Activated naive CD4-positive, alpha-beta T cell treated with Interleukin-2 at 50 U/mL for 16 hours (primary cell): ENCODE data around the gene CEBPB.
"Not testable (repeated sequence)": the region's sequence is repeated elsewhere in the genome, so short reads cannot be mapped to it uniquely, and the experiment has no call there.

ENCODE experiments used
- DNase-seq: peaks from one replicate; pipeline ENCODE4 v3.0.0-alpha.2; 2020

The CEBPB gene

DNA sequence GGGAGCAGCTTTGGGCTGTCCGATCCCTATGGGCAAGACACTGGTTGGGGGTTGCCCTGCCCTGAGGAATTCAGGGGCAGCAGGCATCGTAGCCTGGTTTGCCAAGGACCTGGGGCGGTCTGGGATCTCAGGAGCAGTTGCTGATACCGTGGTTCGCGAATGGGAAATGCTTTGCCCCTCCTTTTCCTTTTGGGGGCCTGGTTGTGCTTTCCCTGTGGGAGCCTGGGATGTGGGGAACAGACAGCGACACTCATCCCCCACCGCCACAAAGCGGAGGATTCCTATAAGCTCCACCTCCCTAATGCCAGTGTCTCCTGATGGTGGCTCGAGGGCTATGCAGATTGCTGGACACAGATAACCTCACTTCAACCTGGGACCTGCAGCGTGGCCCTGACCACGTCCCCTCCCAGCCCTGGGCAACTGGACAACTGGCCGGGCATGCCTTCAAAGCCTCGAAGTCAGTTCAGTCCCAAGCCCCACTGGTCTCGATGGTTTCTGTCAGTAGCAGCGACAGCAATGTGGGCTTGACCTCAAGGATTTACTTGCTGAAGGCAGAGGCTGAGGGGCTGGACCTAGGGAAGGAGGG is 3.3 kb downstream of the CEBPB start:
- no peak for DNase-seq

DNA sequence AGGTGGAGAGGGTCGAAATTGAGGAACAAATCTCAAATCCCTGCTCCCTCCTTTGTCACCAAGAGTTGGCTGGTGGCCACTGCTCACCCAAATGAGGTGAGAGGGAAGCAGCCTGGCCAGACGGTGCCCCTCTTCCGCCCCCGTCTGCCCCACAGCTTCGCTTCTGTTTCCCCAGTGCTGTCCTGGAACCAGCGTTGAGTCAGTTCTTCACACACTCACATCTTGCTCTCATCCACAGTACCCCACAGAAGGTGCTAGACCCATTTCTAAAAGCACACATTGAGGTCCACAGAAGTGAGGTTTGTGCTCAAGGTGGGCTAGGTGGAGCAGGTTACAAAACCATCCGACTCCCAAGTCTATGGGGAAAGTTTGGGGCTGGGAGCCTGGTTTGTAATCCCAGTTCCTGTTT is 3.8 kb downstream of the CEBPB start:
- DNase-seq, result no peak

DNA sequence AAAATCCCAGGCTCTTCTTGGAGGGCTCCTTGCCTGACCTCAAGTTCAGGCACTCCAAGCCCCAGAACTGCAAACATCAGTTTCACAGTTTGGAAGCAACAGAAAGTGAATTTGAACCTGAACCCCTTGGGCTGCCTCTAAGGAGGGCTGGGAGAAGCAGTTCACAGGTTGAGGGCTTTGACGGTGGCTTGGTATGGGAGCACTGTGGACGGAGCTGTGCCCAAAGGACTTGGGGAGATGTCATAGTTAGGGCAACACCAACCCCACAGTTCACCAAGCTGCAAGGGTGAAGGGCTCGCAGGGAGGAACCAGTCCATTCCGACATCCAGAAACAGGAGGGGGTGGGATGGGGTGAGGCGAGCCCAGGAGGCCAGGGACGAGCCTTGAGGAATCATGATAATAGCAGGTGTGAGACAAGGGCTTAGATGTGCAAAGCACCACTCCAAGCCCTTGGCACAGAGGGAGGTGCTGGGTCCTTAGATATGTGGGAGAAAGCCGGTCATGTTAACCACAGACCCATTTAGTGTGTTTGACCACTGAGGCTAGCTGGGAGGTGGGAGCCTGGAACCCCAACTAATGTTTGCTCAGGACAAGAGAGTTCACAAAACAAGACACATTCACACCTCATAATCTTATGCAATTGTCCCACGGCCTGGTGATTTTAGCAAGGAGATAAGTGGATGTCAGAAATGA is 4.3 kb downstream of the CEBPB start:
- no peak for DNase-seq

DNA sequence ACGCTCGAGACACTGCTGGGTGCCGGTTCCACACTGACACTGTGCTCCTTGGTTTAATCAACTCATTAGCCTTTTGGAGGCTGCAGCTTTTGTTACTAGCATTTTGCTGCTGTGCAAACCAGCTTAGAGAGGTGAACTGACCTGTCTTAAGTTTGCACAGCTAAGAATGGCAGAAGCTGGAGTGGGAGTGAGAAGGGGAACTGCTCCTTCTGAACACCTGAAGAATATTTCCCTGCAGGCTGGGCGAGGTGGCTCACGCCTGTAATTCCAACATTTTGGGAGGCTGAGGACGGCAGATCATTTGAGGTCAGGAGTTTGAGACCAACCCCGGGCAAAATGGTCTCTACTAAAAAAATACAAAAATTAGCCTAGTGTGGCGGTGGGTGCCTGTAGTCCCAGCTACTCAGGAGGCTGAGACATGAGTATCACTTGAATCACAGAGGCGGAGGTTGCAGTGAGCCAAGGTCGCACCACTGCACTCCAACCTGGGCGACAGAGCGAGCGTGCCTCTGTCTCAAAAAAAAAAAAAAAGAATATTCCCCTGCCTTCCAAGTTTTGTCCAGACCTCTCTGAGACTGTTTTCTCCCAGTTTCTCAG is 5.0 kb downstream of the CEBPB start:
- DNase-seq, result no peak

DNA sequence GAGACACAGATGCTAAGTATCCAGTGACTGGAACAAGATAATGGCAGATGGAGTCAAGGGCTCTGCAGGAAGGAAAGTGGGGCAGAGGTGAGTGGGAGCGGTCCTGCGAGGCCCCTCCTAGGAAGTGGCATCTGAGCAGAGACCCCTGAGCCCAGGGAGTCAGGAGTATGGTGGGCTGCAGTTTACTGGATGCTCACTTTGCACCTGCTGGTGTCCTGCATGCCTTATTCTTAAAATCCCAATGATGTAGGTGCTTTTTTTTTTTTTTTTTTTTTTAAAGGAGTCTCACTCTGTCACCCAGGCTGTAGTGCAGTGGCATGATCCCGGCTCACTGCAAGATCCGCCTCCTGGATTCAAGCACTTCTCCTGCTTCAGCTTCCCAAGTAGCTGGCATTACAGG is 5.6 kb downstream of the CEBPB start:
- no peak for DNase-seq

DNA sequence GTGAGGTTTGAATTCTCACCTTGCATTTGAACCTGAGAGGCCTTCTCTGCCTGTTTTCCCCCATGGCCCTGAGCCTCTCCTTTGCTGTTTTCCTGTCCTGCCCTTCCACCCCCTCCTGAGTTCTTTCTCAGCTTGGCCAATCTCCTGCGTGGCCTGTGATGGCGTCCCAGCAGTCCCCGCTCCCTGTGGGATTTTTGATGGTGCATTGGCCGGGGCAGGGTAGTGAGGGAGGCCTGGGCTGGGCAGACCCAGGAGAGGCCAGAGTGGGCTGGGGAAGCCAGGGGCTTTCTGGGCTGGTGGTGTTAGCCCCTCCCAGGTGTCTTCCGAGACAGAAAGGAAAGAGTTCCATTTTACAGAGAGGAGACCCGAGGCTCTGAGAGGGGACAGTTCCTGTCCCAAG is 6.3 kb downstream of the CEBPB start:
- no peak for DNase-seq

DNA sequence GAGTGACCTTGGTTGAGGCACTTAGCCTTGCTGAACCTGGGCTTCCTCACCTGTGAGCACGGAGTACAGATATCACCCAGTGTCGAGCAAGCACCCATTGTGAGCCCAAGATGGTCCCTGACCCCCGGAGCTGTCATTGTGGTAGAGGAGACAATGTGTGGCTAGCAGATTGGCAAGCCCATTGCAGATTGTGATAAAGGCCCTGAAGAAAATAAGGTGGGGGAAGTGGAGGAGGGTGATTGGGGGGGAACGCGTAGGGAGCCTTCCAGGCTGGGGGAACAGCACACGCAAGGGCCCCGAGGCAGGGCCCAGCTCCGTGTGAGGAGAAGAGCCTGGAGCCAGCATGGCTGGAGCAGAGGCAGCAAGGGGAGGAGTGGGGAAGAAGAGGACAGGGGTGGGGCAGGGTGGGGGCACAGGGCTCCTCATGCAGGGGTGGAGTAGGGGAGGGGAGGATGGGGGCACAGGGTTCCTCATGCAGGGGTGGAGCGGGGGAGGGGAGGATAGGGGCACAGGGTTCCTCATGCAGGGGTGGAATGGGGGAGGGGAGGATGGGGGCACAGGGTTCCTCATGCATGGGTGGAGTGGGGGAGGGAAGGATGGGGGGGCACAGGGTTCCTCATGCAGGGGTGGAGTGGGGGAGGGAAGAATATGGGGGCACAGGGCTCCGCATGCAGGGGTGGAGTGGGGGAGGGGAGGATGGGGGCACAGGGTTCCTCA is 7.0 kb downstream of the CEBPB start:
- no peak for DNase-seq

DNA sequence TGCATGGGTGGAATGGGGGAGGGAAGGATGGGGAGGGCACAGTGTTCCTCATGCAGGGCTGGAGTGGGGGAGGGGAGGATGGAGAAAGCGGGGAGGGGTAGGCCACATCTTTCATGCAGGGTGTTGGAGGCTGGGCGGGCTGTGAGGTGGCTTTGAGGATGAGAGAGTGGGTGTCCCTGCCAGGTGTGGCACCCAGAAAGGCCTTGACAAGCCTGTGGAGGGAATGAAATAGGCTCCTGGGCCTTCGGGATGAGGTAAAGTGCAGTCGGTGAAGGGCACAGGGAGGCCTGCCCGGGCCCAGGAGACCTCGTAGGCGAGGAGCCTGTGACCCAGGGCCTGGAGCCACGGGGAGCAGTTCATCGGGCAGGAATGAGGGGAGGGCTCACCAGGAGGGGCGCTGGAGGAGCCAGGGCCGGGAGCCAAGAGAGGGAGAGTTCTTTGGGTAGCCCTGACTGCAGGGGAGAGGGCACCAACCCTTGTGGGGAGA is 7.6 kb downstream of the CEBPB start:
- no peak for DNase-seq

DNA sequence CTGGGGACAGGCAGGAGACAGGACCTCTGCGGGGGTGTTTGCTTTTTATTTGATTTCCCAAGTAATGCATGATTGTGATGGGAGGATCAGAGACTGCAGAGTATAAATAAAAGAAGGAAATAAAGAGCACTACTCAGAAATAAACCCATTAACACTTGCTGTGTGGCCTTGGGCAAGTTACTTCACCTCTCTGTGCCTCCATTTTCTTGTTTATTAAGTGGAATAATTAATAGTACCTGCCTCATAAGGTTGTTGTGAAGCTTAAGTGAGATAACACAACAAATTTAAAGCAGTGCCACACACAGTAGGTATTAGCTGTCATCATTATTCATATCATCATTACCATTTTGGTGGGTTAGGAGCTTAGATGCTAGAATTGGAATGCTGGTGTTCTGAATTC is 8.1 kb downstream of the CEBPB start:
- no peak for DNase-seq

DNA sequence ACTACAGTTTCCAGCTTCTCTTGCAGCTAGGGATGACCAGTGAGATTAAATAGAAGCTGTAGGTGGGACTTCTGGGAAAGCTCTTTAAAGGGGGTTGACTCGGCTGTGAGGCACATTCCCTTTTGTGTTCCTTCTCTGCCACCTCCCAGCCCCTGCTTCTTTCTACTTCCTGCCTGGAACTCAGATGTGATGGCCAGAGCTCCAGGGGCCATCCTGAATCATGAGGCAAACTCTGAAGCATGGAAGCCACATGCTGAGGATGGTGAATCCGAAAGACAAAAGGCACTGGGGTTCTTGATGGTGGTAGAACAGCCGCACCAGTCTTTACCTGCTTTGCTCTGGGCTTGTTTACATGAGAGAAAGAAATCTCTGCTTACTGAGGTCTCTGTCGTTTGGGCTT is 9.1 kb downstream of the CEBPB start:
- no peak for DNase-seq

DNA sequence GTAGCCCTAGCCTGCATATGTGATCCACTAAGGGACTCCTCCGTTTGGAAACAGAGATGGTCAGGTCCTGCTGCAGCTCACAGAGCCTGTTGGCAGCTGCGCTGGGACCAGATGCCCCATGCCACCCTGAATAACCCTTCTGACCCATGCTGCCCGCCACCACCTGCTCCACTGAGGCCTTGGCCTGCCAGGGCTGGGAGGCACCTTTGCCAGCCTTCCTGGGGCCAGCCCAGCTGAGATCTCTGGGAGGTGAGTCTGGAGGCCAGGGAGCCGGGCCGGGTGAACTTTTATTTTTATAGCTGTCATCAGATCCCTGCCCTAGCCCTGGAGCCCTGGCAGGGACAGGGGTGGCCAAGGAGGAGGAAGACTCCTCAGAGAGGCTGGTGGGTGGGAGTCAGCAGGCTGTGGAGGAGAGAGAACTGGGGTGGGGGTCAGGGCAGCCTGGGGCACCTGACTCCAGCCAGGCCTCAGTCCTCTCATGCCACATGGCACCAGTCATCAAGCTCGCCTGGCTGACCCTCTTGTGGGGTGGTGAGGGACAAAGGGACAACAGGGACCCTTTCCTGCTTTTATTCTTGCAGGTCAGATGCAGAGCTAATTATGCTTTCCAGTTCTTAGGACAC is 10.0 kb downstream of the CEBPB start:
- no peak for DNase-seq

DNA sequence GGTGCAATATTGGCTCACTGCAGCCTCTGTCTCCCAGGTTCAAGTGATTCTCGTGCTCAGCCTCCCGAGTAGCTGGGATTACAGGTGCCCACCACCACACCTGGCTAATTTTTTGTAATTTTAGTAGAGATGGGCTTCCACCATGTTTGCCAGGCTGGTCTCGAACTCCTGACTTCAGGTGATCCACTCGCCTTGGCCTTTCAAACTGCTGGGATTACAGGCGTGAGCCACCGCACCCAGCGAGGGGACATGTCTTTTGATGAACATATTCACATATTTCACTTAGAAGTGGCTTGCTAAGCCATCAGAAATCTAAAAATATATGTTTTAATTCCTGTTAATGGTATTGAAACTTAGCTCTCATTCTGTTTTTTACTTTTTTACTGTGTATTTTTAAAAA is 11.1 kb downstream of the CEBPB start:
- not testable (repeated sequence) for DNase-seq

DNA sequence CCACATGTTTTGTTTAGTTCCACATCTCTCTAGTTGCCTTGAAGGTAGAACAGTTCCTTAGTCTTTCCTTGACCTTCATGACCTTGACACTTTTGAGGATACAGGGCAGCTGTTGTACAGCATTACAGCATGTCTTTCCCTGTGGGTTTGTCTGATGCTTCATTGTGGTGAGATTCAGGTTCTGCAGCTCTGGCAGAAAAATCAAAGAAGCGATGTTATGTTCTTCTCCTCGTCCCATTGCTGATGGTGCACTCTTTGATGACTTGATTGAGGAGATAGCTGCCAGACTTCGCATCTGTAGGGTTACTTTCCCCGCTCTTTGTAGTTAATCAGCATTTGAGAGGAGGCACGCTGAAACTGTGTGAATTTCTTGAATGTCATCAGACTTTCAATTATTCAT is 12.0 kb downstream of the CEBPB start:
- DNase-seq, result no peak

DNA sequence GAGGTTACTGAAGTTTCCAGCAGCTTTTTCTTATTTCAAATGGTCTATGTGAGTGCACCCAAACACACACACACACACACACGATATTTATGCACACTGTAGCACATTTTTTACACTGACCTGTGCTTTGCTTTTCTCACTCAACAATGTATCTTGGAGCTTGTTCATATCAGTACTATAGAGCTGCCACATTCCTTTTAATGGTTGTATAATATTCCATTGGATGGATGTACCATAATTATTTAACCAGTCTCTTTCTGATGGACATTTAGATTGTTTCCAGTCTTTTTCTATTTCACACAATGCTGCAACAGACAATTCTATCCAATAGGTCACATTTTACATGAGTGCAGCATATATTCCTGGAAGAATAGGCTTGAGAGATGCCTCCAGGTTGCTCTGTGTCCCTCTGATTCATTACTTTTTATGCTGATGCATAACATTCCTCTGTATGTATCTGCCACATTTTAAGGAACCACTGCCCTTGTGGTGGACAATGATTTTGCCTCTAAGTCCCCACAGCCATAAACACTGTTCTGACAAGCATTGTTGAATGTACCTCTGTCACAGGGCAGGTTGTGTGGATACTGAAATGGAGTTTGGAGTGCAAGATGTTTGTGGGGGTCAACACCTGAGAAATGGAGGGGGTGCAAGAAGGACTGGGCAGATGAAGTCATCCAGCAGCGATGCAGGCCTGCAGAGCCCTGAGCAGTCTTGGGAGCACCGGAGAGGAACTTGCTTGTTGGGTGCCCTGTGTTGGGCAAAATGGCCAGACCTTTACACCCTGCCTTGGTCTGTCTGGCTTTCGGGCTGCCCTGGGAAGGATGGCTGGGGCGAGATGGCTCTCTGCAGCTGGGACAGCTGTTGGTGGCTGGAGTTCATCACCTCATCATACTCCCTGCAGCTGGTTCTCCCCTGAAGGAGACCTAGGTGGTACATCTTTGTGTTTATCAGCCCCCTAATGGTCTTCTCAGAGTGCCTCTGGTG is 13.6 kb downstream of the CEBPB start:
- no peak for DNase-seq

DNA sequence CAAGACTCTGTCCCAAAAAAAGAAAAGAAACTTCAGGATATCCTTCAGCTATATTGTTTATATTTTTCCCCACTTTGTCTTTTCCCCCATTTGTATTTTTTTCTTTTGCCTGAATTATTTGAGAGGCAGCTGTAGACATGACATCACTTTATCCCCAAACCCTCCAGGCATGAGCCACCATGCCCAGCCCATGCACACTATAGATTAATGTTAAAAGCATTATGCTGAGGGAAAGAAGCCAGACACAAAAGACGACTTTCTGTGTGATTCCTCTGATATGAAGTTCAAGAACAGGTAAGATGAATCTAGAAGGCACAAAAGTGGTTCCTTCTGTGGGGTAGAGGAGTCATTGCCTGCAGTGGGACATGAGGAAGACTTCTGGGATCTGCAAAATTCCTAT is 16.4 kb downstream of the CEBPB start:
- no peak for DNase-seq

DNA sequence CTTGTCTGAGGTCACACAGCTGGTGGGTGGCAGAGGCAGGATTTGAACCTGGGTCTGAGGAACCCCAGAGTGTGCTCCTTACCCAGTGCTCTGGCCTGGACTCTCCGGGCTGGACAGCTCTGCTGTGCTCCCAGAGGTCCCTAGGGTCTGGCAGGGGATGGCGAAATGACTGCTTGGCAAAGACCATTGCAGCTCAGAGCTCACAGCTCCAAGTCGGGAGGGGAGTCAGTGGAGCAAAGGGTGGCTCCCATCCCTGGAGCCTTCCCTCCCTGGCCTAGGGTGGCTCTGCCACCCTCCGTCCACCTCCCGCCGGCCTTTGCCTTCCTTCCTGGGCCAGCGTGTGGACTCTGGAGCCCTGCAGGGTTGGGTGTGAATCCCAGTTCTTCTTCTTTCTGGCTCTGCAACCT is 17.5 kb downstream of the CEBPB start:
- no peak for DNase-seq

DNA sequence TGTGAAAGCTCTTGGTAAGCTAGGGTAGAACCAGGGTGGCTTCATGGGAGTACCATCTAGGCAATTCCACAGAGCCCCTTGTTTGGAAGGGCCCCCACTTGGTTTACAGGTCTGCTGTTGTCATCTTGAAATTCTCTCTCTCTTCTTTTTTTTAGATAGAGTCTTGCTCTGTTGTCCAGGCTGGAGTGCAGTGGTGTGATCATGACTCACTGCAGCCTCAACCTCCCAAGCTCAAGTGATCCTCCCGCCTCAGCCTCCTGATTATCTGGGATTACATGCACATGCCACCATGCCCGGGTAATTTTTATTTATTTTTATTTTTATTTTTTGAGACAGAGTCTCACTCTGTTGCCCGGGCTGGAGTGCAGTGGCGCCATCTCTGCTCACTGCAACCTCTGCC is 18.2 kb downstream of the CEBPB start:
- not testable (repeated sequence) for DNase-seq

DNA sequence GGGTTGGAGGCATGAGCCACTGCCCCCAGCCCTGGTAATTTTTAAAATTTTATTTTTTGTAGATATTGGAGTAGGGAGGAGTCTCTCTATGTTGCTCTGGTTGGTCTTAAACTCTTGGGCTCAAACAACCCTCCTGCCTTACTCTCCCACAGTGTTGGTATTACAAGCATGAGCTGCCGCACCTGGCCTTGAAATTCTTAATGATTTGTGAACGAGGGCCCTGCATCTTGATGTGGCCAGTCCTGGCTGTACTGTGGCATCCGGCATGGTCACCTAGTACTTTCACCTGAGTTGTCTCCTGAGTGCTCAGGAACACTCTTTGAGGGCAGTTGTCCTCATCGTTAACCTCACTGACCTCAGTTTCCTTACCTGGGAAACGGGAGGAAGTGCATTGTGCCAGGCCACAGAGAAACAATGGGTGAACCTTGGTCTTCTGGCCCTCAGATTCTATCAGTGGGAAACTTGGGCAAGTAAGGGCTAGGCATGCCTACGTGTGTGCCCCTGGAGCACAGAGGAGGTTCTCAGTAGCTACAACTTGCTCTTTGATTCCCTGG is 19.5 kb downstream of the CEBPB start:
- DNase-seq, result no peak

DNA sequence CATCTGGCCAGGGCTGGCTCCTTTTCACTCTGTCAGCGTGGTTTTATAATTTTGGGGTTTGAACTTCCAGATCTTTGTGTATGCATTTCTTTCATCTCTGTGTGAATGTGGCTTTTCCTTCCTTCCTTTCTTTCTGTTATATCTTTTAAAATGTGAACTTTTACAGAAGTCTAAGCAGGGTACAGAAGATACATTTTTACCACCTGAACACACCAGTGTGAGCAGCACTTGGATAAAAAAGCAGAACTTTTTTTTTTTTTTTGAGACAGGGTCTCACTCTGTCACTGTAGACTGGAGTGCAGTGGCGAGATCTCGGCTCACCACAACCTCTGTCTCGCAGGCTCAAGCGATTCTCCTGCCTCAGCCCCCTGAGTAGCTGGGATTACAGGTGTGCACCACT is 20.5 kb downstream of the CEBPB start:
- DNase-seq, result no peak

DNA sequence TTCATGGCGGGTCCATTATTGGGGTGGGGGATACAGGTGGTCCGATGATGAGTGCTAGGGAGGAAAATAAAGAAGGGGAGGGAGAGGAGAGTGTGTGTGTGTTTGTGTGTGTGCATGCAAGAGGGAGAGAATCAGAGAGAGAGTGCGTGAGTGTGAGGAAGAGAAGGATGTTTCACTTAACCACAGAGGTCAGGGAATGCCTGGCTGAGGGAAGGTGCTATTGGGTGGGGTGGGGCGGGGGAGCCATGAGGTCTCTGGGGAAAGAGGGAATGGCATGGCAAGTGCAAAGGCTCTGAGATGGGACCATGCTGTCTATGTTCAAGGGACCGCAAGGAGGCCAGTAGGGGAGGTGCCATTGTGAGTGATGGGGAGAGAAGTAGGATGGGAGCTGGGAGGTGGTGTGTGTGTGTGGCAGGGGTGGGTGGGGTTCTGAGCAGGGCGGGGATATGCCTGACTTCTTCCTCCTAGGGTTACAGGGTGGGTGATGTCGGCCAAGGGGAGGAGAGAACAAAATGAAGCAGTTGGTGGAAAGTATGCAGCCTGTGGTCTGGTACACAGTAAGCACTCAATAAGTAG is 23.0 kb downstream of the CEBPB start:
- DNase-seq, result no peak

DNA sequence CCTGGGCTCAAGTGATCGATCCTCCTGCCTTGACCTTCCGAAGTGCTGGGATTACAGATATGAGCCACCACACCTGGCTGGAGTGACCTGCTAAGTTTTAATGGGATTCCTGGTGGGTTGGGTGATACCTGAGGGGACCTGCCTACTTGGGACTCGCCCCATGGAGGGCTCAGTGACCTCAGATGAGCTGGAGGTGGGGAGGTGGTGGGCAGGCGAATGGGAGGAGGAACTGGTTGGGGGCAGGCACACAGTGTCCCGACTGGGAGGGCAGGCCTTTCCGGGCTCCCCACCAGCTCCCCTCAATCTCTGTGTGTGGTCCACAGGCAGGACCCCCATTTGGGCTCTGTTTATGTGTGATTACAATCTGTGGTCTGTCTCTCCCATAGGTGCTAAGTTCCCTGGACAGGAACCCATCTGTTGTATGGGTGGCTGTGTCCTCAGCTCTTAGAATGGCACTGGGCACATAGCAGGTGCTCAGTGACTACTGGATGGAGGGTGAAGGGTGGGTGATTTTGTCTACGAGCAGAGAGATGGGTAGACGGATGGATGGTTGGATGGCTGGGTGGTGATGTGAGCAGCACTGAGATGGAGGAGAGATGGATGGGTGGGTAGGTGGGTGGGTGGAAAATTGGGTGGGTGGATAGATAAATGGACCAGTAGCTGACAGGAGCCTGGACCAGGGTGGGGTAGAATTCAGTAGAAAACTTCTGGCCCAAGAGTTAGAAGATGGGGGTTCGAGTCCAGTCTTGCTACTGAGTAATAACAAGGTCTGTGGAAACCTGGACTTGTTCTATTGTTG is 23.8 kb downstream of the CEBPB start:
- DNase-seq, result no peak
